ENCODE results near the gene MAN2A1.

DNA sequence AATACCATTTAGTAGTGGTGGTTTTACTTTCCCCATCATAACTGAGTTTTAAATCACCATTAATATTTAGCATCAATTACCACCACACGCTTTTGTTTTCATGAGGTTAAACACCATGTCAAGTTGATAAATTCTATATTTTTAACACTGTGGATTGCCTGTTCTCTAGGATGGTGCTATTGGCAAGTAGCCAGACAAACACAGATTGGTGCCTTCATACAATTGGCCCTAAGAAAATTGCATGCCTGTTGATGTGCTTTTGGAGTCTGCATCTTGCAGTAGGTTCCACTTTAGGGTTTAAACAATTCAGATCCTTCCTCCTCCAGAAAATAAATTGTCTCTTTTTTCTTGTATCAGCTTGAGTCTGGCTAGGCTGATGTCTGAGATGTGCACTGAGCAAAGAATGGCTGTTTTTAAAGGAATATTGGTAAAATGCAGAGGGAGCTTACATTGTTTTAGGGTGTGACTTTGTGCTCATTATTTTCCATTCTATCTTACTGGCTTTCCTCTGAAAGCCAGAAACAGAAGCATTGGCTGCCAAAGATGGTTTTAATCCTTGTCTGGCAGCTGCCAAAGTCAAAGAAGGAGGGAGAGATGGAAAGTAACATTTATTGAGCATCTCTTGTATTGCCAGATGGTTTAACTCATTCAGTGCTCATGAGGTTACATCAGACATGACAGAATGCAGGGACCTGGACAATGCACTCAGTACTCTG lies 19.6 kb upstream of the MAN2A1 start:
- TF ChIP-seq, protein P1, sequence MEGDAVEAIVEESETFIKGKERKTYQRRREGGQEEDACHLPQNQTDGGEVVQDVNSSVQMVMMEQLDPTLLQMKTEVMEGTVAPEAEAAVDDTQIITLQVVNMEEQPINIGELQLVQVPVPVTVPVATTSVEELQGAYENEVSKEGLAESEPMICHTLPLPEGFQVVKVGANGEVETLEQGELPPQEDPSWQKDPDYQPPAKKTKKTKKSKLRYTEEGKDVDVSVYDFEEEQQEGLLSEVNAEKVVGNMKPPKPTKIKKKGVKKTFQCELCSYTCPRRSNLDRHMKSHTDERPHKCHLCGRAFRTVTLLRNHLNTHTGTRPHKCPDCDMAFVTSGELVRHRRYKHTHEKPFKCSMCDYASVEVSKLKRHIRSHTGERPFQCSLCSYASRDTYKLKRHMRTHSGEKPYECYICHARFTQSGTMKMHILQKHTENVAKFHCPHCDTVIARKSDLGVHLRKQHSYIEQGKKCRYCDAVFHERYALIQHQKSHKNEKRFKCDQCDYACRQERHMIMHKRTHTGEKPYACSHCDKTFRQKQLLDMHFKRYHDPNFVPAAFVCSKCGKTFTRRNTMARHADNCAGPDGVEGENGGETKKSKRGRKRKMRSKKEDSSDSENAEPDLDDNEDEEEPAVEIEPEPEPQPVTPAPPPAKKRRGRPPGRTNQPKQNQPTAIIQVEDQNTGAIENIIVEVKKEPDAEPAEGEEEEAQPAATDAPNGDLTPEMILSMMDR (IDR thresholded peaks at IDR 0.05): no peak
- TF ChIP-seq POLR2AphosphoS5 (IDR thresholded peaks at IDR 0.05; ENCODE audit: insufficient read depth in 1 of 2, low read depth in 1 of 2): no peak
